Activated T-cell treated with anti-CD3 and anti-CD28 coated beads, Interleukin-2, amount 50 U/mL, for 48 hours (primary cell): Measurements from ENCODE around the gene PDZK1IP1.
"Not testable (repeated sequence)": the region's sequence is repeated elsewhere in the genome, so short reads cannot be mapped to it uniquely, and the experiment has no call there.

Experiments
- DNase-seq, 2 experiments: peaks; one replicate each; pipeline ENCODE4 v3.0.0-alpha.2; 2020

Gene PDZK1IP1

GRCh38 chr1:47180603-47181094 is 9.2 kb downstream of the PDZK1IP1 start:
- no peak for DNase-seq

- no peak for DNase-seq
These were observed 9.8 kb downstream of the PDZK1IP1 start for GRCh38 chr1:47179988-47180563.

- DNase-seq: peak; percentile 89 to 90
These were observed 10.5 kb downstream of the PDZK1IP1 start for GRCh38 chr1:47179017-47179987.

- no peak for DNase-seq
These were observed 11.2 kb downstream of the PDZK1IP1 start for GRCh38 chr1:47178654-47179016.

GRCh38 chr1:47178020-47178419 is 11.8 kb downstream of the PDZK1IP1 start:
- no peak for DNase-seq

GRCh38 chr1:47175227-47175934 is 14.5 kb downstream of the PDZK1IP1 start:
- peak; percentile 55 to 70 for DNase-seq

GRCh38 chr1:47174656-47175020 is 15.2 kb downstream of the PDZK1IP1 start:
- DNase-seq: no peak

- DNase-seq: no peak
These were observed 17.1 kb downstream of the PDZK1IP1 start for GRCh38 chr1:47172782-47173181.

GRCh38 chr1:47164552-47164951 is 25.3 kb downstream of the PDZK1IP1 start:
- DNase-seq: no peak

- DNase-seq: no peak
These were observed 28.4 kb downstream of the PDZK1IP1 start for GRCh38 chr1:47161298-47162040.

GRCh38 chr1:47160716-47161115 is 29.1 kb downstream of the PDZK1IP1 start:
- DNase-seq: no peak

- not testable (repeated sequence) for DNase-seq
These were observed 31.9 kb downstream of the PDZK1IP1 start for GRCh38 chr1:47157957-47158356.

GRCh38 chr1:47156457-47156856 is 33.4 kb downstream of the PDZK1IP1 start:
- DNase-seq: not testable (repeated sequence)

- DNase-seq: not testable (repeated sequence)
These were observed 40.7 kb downstream of the PDZK1IP1 start for GRCh38 chr1:47149162-47149561.

GRCh38 chr1:47147047-47147785 is 42.6 kb downstream of the PDZK1IP1 start:
- DNase-seq: no peak

GRCh38 chr1:47146495-47146894 is 43.3 kb downstream of the PDZK1IP1 start:
- DNase-seq: not testable (repeated sequence)

- not testable (repeated sequence) for DNase-seq
These were observed 46.2 kb downstream of the PDZK1IP1 start for GRCh38 chr1:47143654-47144053.

GRCh38 chr1:47140358-47140757 is 49.5 kb downstream of the PDZK1IP1 start:
- DNase-seq: not testable (repeated sequence)

GRCh38 chr1:47137925-47138615 is 51.8 kb downstream of the PDZK1IP1 start:
- DNase-seq: no peak

GRCh38 chr1:47137198-47137597 is 52.6 kb downstream of the PDZK1IP1 start, which contains the start of gene CYP4A22:
CYP4A22 (plus strand) TSS chr1:47137441; CDS start chr1:47137486, 45 bp downstream.
- DNase-seq: no peak
